Endothelial cell (in vitro differentiated cells): Measurements from ENCODE around the gene NUP98. TPM values are rescaled to one million over a fixed set of nuclear protein-coding genes. Genes with fewer than 3 reads are reported as not detected.
A peak's percentile ranks its signal among the peaks of the same experiment; 100 is the strongest.

Source experiments
- DNase-seq: peaks from one replicate; pipeline ENCODE4 v3.0.0; 2021; ENCODE audit warnings: low spot score
- H3K27ac Mint-ChIP-seq: one replicate; pipeline ENCODE4 v1.8.0; 2021; ENCODE audit warnings: mixed read lengths, inconsistent platforms; ENCODE audit not compliant: unreplicated experiment
- H3K27me3 Mint-ChIP-seq: one replicate; pipeline ENCODE4 v1.8.0; 2021; ENCODE audit warnings: mild to moderate bottlenecking, moderate library complexity, mixed read lengths, inconsistent platforms; ENCODE audit not compliant: unreplicated experiment
- H3K36me3 Mint-ChIP-seq: one replicate; pipeline ENCODE4 v1.8.0; 2021; ENCODE audit warnings: mild to moderate bottlenecking, low read depth, mixed read lengths, inconsistent platforms; ENCODE audit not compliant: unreplicated experiment
- H3K4me1 Mint-ChIP-seq: one replicate; pipeline ENCODE4 v1.8.0; 2021; ENCODE audit warnings: mild to moderate bottlenecking, mixed read lengths, inconsistent platforms; ENCODE audit not compliant: unreplicated experiment
- H3K4me3 Mint-ChIP-seq: one replicate; pipeline ENCODE4 v1.8.0; 2021; ENCODE audit warnings: mild to moderate bottlenecking, mixed read lengths, inconsistent platforms; ENCODE audit not compliant: unreplicated experiment
- H3K9me3 Mint-ChIP-seq: one replicate; pipeline ENCODE4 v1.8.0; 2021; ENCODE audit warnings: mixed read lengths, inconsistent platforms; ENCODE audit not compliant: unreplicated experiment
- total RNA-seq: library from RNA; stranded (reverse); fragmentation: NEBNext Ultra II Directional; extraction: Animal tissue kit (Norgen Biotek cat#: 25700); gene quantifications from one replicate; pipeline ENCODE4 v1.2.1, GENCODE V29; 2021; ENCODE audit not compliant: unreplicated experiment
- TF ChIP-seq, protein P1 (sequence below): fragments of 200-600 bp; sonication (generic); IDR thresholded peaks from one replicate; pipeline ENCODE4 v1.5.0; 2021; ENCODE audit warnings: antibody characterized with exemption; ENCODE audit not compliant: unreplicated experiment

The NUP98 gene
- total RNA-seq, 1 donor from 2014 or later, result 59.9 TPM

DNA sequence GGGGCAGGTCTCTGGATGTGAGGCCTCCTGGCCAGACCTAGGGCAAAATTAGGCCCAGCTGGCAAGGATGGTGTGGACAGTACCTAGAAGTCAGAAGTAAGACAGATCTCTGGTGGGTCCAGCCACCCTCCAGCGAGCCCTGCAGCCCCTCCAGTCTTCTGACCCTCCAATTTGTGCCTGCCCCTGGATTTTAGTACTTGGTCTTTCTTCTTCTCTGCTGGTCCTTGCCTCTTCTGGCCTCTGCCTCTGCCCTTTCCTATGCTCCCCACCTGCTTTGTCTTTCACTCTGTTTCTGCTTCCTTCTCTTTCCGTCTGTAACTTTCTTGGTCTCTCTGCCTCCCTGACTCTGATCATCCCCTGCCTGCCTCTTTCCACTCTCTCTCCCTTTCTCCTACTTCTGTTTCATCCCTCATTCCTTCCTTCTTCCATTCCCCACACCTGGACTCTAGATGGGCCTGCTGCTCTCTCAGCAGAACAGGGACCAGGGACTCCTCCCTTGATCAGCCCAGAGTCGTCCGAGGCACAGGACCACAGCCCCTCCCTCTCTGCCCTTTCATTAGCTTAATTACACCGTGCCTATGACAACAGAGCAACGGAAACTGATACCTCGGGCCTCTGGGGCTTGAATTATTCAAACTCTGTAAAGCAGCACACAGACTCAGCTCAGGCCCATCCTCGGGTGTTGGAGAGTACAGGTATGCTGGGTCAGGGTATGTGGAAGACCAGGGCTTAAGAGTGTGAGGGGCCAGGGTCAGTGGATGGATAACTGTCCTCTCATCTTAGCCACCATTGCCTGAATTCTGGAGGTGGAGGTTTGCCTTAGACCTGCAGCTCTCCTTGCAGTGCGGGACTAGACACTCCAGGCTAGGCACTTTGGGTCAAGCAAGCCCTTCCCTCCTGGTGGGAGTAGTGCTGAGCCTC, 125.8 kb downstream of the NUP98 start, which contains the start of gene CHRNA10:
TSS of gene CHRNA10 (minus strand) at position 51 of the 921 bp plus-strand sequence. CDS start 72 bp downstream, outside the sequence.
- H3K36me3 Mint-ChIP-seq, result peaks cover 43% of the 10 kb centered on the region
- H3K4me1 Mint-ChIP-seq, result no peaks in the 10 kb centered on the region
- TF ChIP-seq, protein P1, sequence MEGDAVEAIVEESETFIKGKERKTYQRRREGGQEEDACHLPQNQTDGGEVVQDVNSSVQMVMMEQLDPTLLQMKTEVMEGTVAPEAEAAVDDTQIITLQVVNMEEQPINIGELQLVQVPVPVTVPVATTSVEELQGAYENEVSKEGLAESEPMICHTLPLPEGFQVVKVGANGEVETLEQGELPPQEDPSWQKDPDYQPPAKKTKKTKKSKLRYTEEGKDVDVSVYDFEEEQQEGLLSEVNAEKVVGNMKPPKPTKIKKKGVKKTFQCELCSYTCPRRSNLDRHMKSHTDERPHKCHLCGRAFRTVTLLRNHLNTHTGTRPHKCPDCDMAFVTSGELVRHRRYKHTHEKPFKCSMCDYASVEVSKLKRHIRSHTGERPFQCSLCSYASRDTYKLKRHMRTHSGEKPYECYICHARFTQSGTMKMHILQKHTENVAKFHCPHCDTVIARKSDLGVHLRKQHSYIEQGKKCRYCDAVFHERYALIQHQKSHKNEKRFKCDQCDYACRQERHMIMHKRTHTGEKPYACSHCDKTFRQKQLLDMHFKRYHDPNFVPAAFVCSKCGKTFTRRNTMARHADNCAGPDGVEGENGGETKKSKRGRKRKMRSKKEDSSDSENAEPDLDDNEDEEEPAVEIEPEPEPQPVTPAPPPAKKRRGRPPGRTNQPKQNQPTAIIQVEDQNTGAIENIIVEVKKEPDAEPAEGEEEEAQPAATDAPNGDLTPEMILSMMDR, result no peak
- no peak for DNase-seq
- no peak within 1 kb of the TSS for H3K27ac Mint-ChIP-seq
- H3K9me3 Mint-ChIP-seq, result no peaks in the 10 kb centered on the region
- H3K27me3 Mint-ChIP-seq, result peaks cover 3% of the 10 kb centered on the region
- peak within 1 kb of the TSS; percentile 1 for H3K4me3 Mint-ChIP-seq

DNA sequence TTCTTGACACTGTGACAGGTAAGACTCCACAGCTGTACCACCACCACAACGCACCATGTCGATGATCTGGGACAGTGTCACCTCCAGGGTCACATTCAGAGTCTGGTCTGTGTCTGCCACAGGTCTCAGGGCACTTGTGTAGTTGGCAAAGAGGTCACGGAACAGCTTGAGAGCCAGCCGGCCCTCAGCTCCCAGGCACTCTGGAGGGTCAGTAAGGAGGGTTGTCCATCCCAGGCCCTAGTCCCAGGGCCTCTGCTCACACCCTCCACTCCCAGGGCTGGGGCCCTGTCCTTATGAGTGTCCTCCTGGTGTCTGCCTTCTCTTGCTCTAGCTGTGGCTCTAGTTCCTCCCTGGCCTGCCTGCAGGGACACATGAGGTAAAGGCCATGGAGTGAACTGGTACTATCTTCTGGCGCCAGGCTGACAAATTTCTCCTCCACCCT, 127.6 kb downstream of the NUP98 start:
- TF ChIP-seq, protein P1, result no peak
- Mint-ChIP-seq H3K36me3 (peaks cover 33% of the 10 kb centered on the region), H3K27ac (no peak overlapping the region)

DNA sequence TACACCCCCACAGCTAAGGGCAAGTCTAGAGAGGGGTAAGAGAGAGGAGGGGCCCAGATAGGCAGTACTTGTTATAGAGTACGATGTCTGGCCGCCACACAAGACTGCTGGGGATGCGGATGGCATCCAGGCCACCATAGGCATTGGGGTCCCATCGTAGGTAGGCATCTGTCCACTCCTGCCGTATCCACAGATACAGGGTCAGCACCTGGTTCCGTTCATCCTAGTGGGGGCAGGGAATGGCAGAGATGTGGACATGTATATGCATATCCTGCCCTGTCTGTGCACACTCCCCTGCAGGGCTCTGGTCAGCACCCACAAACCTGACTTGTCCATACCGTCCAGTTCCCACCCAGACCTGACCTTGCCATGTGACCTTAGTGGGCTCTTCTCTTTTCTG, 128.2 kb downstream of the NUP98 start:
- H3K27ac Mint-ChIP-seq, result no peak overlapping the region
- H3K27me3 Mint-ChIP-seq, result peaks cover 10% of the 10 kb centered on the region
- DNase-seq, result no peak
- H3K36me3 Mint-ChIP-seq, result peaks cover 35% of the 10 kb centered on the region
- no peak overlapping the region for H3K4me3 Mint-ChIP-seq
- TF ChIP-seq, protein P1, result no peak
- no peaks in the 10 kb centered on the region for H3K9me3 Mint-ChIP-seq
- H3K4me1 Mint-ChIP-seq, result peaks cover 3% of the 10 kb centered on the region

More for the DNA sequence above, 127.6 kb downstream of the NUP98 start:
- Mint-ChIP-seq H3K27me3 (peaks cover 6% of the 10 kb centered on the region), H3K9me3 (no peaks in the 10 kb centered on the region), H3K4me1 (peaks cover 3% of the 10 kb centered on the region), H3K4me3 (no peak overlapping the region)
- DNase-seq, result no peak

DNA sequence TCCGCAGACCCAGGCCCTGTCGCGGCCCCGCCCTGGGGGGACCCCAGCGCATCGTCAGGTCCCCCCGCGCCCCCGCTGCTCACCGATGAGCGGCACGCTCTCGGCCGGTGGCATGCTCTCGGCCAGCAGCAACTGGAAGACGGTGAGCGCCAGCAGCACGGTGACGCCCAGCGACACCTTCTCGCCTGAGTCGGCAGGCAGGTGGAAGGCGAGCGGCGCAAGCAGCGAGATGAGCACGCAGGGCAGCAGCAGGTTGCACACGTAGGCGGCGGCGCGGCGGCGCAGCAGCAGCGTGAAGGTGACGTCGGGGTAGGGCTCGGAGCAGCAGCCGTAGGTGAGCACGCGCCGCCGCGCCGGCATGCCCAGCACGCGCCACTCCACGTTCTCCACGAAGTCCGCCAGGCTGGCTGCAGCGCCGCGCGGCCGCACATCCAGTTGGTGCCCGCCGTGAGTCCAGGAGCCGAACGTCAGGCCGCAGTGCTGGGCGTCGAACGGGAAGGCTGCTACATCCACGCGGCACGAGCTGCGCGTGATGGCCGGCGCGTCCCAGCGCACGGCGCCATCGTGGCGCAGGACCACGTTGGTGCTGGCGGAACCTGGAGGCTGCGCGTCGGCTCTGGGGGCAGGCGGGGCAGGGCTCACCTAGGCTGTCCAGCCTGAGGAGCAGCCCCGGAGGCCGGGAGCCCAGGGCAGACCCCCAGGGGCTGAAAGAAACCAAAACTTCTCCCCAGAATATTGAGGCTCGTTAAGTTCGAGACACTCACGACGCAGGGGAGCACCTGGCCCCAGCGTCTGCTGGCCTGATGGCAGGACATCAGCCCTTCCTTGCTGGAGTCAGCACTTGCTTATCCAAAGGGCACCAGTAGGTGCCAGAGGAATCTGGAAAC, 130.0 kb downstream of the NUP98 start:
- Mint-ChIP-seq H3K27ac (no peak overlapping the region), H3K27me3 (peaks cover 10% of the 10 kb centered on the region), H3K4me3 (no peak overlapping the region), H3K9me3 (no peaks in the 10 kb centered on the region), H3K36me3 (peaks cover 34% of the 10 kb centered on the region), H3K4me1 (peaks cover 3% of the 10 kb centered on the region)
- TF ChIP-seq, protein P1, result no peak
- DNase-seq, result no peak
